Gastrocnemius medialis (tissue), 4 donors: ENCODE measurements around the gene PCDHA2. TPM values are rescaled to one million over a fixed set of nuclear protein-coding genes. Genes with fewer than 3 reads are reported as not detected.
"Not testable (repeated sequence)": the region's sequence is repeated elsewhere in the genome, so short reads cannot be mapped to it uniquely, and the experiment has no call there.

Experiments used
- ATAC-seq, 2 donors: fragments of 150-250 bp; one replicate each; pipeline ENCODE4 v1.9.1; 2016
- DNase-seq, 2 donors: peaks; one replicate each; pipeline ENCODE4 v3.0.0-alpha.2; 2019
- H3K27ac ChIP-seq, 4 donors: fragments of 200-600 bp; sonication (generic); 1 replicate in 1 of 4; 2 replicates in 3 of 4; pipeline ENCODE4 v1.5.1; 2016 to 2018; ENCODE audit warnings: mild to moderate bottlenecking in 2 of 4, moderate library complexity in 1 of 4
- H3K27me3 ChIP-seq, 3 donors: fragments of 200-600 bp; sonication (generic) in 2 of 3; 1 replicate in 1 of 3; 2 replicates in 2 of 3; pipeline versions ENCODE4 v1.5.1 to v1.6.0; 2016 to 2019; ENCODE audit warnings: mild to moderate bottlenecking in 1 of 3, moderate library complexity in 1 of 3
- H3K36me3 ChIP-seq, 2 donors: fragments of 200-600 bp; sonication (generic) in 1 of 2; one replicate each; pipeline ENCODE4 v1.5.1; 2017 to 2018
- H3K4me1 ChIP-seq, 2 donors: fragments of 200-600 bp; sonication (generic) in 1 of 2; one replicate each; pipeline ENCODE4 v1.5.1; 2016 to 2017; ENCODE audit warnings: mild to moderate bottlenecking in 2 of 2
- H3K4me3 ChIP-seq, 4 donors: fragments of 200-600 bp; sonication (generic) in 3 of 4; 1 replicate in 1 of 4; 2 replicates in 3 of 4; pipeline ENCODE4 v1.5.1; 2016 to 2019; ENCODE audit warnings: mild to moderate bottlenecking in 2 of 4
- H3K9me3 ChIP-seq, 3 donors: fragments of 200-600 bp; sonication (generic) in 2 of 3; 1 replicate in 1 of 3; 2 replicates in 2 of 3; pipeline ENCODE4 v1.5.1; 2016 to 2019
- POLR2A ChIP-seq, 2 donors: fragments of 450-650 bp; IDR thresholded peaks; one replicate each; pipeline ENCODE4 v1.6.1; 2017; ENCODE audit warnings: antibody characterized with exemption in 2 of 2, mild to moderate bottlenecking in 2 of 2, moderate library complexity in 2 of 2
- in situ Hi-C, 4 donors: fragments of 200-750 bp; cut with MboI; loops; one replicate each; pipeline versions ENCODE4 v1.15.0 to v1.8.0; 2017; ENCODE audit warnings: low sequenced_read_pairs in 4 of 4
- intact Hi-C: fragments of 100-400 bp; cut with DNase I; formaldehyde crosslinking; loops from one replicate; pipeline ENCODE4 v1.15.1; 2023; ENCODE audit warnings: low total_unique reads
- total RNA-seq, 4 donors: library from RNA; depleted of rRNA; stranded (reverse); fragments of >200 nt; gene quantifications; one replicate each; pipeline versions ENCODE4 v1.1.0 to v1.2.3, GENCODE V29; 2016
- TF ChIP-seq, protein P1 (sequence below), 5 experiments: fragments of 450-650 bp in 3 of 5; fragments of 200-600 bp in 2 of 5; sonication (generic) in 2 of 5; IDR thresholded peaks in 4 of 5; conservative IDR thresholded peaks in 1 of 5; 1 replicate in 4 of 5; 2 replicates in 1 of 5; pipeline ENCODE4 v1.5.1; 2016 to 2019; ENCODE audit warnings: antibody characterized with exemption in 5 of 5, mild to moderate bottlenecking in 3 of 5, moderate library complexity in 3 of 5

Gene PCDHA2
- total RNA-seq, 4 donors from 2014 or later, result 0.12 TPM; not detected in 3

DNA sequence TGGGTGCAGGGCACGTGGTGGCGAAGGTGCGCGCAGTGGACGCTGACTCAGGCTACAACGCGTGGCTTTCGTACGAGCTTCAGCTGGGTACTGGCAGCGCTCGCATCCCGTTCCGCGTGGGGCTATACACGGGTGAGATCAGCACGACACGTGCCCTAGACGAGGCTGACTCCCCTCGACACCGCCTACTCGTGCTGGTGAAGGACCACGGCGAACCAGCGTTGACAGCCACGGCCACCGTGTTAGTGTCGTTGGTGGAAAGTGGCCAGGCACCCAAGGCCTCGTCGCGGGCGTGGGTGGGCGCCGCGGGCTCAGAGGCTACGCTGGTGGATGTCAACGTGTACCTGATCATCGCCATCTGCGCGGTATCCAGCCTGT lies 2.1 kb downstream of the PCDHA2 start:
- in situ Hi-C loops, result no loop called here
- Histone ChIP-seq H3K4me3 (no peak overlapping the region), H3K27me3 (peaks cover 0 to 22% (median 6%) of the 10 kb centered on the region in 3 donors), H3K4me1 (no peaks in the 10 kb centered on the region), H3K36me3 (no peaks in the 10 kb centered on the region), H3K27ac (no peak overlapping the region), H3K9me3 (peaks cover 0 to 20% (median 0%) of the 10 kb centered on the region in 3 donors)
- ATAC-seq, result no peak
- TF ChIP-seq, protein P1, sequence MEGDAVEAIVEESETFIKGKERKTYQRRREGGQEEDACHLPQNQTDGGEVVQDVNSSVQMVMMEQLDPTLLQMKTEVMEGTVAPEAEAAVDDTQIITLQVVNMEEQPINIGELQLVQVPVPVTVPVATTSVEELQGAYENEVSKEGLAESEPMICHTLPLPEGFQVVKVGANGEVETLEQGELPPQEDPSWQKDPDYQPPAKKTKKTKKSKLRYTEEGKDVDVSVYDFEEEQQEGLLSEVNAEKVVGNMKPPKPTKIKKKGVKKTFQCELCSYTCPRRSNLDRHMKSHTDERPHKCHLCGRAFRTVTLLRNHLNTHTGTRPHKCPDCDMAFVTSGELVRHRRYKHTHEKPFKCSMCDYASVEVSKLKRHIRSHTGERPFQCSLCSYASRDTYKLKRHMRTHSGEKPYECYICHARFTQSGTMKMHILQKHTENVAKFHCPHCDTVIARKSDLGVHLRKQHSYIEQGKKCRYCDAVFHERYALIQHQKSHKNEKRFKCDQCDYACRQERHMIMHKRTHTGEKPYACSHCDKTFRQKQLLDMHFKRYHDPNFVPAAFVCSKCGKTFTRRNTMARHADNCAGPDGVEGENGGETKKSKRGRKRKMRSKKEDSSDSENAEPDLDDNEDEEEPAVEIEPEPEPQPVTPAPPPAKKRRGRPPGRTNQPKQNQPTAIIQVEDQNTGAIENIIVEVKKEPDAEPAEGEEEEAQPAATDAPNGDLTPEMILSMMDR (IDR thresholded peaks at IDR 0.05 in 4 of 5, conservative IDR thresholded peaks at IDR 0.05 in 1 of 5), result no peak
- TF ChIP-seq POLR2A (IDR thresholded peaks at IDR 0.05), result no peak
- no peak for DNase-seq
- intact Hi-C loops, result no loop called here

DNA sequence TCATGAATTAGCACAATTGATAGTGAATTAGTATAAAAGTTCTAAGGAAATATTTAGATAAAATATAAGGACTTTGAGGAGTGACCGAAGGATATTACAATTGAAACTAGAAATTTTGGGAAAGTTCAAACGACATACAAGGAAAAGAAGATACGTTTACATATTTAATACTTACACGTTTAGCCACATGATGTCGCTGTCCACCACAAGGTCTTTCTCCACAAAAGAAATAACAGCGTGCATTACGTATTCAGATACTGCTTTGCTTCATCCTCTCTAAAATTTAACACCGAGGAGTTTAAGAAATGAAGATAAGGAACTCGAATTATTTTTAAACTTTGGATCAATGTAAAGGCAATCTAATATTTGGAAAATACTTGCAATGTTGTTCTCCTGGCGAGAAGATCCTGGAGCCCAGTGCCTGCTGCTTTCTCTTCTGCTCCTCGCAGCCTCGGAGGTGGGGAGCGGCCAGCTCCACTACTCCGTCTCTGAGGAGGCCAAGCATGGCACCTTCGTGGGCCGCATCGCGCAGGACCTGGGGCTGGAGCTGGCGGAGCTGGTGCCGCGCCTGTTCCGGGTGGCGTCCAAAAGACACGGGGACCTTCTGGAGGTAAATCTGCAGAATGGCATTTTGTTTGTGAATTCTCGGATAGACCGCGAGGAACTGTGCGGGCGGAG lies 6.3 kb downstream of the PCDHA2 start, which contains the start of gene PCDHA3:
TSS of gene PCDHA3 (plus strand) at position 242 of the 678 bp plus-strand sequence.
- Histone ChIP-seq H3K4me3 (peak within 1 kb of the TSS in 3 of 4 donors; percentile 9 to 39 (median 36)), H3K9me3 (peaks cover 0 to 11% (median 0%) of the 10 kb centered on the region in 3 donors), H3K4me1 (no peaks in the 10 kb centered on the region), H3K27ac (no peak within 1 kb of the TSS), H3K27me3 (peaks cover 0 to 18% (median 3%) of the 10 kb centered on the region in 3 donors), H3K36me3 (no peaks in the 10 kb centered on the region)
- DNase-seq (no peak), ATAC-seq (no peak)
- in situ Hi-C loops, result no loop called here
- intact Hi-C loops, result no loop called here
- TF ChIP-seq, protein P1 (IDR thresholded peaks at IDR 0.05 in 4 of 5, conservative IDR thresholded peaks at IDR 0.05 in 1 of 5), result peak in 1 of 5 experiments; percentile 30
- no peak for TF ChIP-seq POLR2A (IDR thresholded peaks at IDR 0.05)

- peaks cover 0 to 6% (median 0%) of the 10 kb centered on the region in 3 donors for H3K9me3 ChIP-seq
- H3K4me3 ChIP-seq, result peak overlapping the region in 3 of 4 donors; percentile 9 to 39 (median 36)
- no peaks in the 10 kb centered on the region for H3K4me1 ChIP-seq
- ATAC-seq (no peak), DNase-seq (no peak)
- in situ Hi-C loops, result no loop called here
- intact Hi-C loops, result no loop called here
- H3K36me3 ChIP-seq, result no peaks in the 10 kb centered on the region
- H3K27ac ChIP-seq, result no peak overlapping the region
- TF ChIP-seq POLR2A (IDR thresholded peaks at IDR 0.05), result no peak
- TF ChIP-seq, protein P1 (IDR thresholded peaks at IDR 0.05 in 4 of 5, conservative IDR thresholded peaks at IDR 0.05 in 1 of 5), result no peak
- peaks cover 0 to 18% (median 3%) of the 10 kb centered on the region in 3 donors for H3K27me3 ChIP-seq
Observed at GRCh38 chr5:140801494-140801841, 6.8 kb downstream of the PCDHA2 start.

DNA sequence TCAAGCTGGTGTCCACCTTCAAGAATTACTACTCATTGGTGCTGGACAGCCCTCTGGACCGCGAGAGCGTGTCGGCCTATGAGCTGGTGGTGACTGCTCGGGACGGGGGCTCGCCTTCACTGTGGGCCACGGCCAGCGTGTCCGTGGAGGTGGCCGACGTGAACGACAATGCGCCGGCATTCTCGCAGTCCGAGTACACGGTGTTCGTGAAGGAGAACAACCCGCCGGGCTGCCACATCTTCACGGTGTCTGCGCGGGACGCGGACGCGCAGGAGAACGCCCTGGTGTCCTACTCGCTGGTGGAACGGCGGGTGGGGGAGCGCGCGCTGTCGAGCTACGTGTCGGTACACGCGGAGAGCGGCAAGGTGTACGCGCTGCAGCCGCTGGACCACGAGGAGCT lies 7.7 kb downstream of the PCDHA2 start:
- H3K9me3 ChIP-seq, H3K4me3 ChIP-seq, intact Hi-C loops, H3K4me1 ChIP-seq, H3K27ac ChIP-seq, DNase-seq, in situ Hi-C loops, H3K36me3 ChIP-seq, ATAC-seq: not testable (repeated sequence)
- H3K27me3 ChIP-seq, result peaks cover 0 to 22% (median 5%) of the 10 kb centered on the region in 3 donors

DNA sequence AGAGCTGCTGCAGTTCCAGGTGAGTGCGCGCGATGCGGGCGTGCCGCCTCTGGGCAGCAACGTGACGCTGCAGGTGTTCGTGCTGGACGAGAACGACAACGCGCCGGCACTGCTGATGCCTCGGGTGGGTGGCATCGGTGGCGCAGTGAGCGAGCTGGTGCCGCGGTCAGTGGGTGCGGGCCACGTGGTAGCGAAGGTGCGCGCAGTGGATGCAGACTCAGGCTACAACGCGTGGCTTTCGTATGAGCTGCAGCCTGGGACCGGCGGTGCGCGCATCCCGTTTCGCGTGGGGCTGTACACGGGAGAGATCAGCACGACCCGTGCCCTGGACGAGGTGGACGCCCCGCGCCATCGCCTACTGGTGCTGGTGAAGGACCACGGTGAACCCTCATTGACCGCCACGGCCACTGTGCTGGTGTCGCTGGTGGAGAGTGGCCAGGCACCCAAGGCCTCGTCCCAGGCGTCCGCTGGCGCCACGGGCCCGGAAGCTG lies 8.2 kb downstream of the PCDHA2 start:
- Histone ChIP-seq H3K4me3 (no peak overlapping the region), H3K36me3 (no peaks in the 10 kb centered on the region), H3K27ac (no peak overlapping the region), H3K9me3 (no peaks in the 10 kb centered on the region), H3K4me1 (no peaks in the 10 kb centered on the region), H3K27me3 (peaks cover 0 to 22% (median 5%) of the 10 kb centered on the region in 3 donors)
- TF ChIP-seq, protein P1 (IDR thresholded peaks at IDR 0.05 in 4 of 5, conservative IDR thresholded peaks at IDR 0.05 in 1 of 5), result no peak
- no peak for TF ChIP-seq POLR2A (IDR thresholded peaks at IDR 0.05)
- DNase-seq, result no peak
- in situ Hi-C loops (no loop called here), intact Hi-C loops (no loop called here)
- ATAC-seq, result no peak
